NCI-H748 treated with DMSO at 0.1 percent for 48 hours (cell line): ENCODE measurements around the gene RGMB.
"Not testable (repeated sequence)": the region's sequence is repeated elsewhere in the genome, so short reads cannot be mapped to it uniquely, and the experiment has no call there.

Experiments used
- DNase-seq: peaks from one replicate; lab custom pipeline; 2025; lab: John Stamatoyannopoulos, UW

Gene RGMB, protein sequence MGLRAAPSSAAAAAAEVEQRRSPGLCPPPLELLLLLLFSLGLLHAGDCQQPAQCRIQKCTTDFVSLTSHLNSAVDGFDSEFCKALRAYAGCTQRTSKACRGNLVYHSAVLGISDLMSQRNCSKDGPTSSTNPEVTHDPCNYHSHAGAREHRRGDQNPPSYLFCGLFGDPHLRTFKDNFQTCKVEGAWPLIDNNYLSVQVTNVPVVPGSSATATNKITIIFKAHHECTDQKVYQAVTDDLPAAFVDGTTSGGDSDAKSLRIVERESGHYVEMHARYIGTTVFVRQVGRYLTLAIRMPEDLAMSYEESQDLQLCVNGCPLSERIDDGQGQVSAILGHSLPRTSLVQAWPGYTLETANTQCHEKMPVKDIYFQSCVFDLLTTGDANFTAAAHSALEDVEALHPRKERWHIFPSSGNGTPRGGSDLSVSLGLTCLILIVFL

DNA sequence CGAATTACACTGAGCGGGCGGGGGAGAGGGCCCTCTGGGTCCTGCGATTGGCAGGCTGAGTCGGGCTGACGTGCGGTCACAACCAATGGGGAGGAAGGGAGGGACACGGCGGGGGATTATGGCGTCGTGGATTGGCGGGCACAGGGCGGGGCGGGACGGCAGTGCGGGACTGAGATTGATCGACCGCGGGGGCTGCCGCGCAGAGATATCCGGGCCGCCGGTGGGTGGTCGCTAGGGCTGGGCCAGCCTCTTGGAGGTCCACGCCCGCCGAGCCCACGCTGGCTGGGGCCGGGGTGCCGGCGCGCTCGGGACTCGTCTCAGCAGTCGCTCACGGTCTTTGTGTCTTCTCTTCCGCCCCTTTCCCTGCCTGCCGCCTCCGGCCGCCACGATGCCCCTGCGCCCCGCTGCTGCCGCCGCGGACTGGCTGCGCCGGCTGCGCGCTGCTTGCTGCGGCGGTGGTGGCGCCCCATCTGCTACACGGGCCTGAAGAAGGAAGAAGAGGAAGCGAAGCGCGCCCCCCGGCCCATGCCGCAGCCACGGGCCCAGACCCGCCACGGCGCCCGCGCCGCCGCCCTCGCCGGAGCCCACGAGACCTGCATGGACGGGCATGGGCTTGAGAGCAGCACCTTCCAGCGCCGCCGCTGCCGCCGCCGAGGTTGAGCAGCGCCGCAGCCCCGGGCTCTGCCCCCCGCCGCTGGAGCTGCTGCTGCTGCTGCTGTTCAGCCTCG, at the start of gene RGMB:
Gene RGMB (plus strand): TSS at position 200 of the 728 bp plus-strand sequence. CDS start 408 bp downstream, at position 608.
- peak; percentile 94 for DNase-seq

DNA sequence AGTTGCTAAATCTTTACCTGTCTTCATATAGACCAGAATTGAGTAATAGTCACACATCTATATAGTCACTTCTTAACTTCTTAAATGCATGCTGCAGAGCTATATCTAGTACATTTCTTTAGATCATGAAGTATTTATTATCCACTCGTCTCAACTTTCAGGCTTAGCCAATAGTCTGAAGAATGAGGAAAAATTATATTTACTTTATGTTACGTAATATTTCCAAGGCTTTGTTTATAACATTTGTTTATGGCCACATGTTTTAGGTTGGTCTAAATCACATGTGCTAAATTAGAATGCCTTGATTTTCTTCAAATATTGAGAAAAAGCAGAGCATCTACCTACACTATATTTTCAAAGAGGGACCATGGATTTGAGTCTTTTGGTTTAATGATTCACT, 47.2 kb upstream of the RGMB start:
- DNase-seq, result no peak

DNA sequence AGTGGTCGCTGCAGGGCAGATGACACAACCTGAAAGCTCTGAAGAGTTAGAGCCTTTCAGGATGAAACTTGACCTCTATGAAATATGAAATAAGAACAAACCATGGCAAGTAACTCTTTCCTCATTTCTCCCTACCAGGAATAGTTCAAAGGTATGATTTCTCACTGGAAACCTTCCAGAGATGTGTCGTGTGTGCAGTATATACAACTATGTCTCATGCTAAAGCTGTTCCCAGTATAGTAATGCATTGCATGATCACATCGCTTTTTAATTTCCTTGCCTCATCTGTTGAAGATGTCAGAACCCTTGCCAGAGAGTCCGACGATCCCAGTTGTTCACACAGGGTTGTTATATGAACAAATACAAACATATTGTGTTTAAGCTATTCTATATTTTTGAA, 45.8 kb upstream of the RGMB start:
- no peak for DNase-seq

DNA sequence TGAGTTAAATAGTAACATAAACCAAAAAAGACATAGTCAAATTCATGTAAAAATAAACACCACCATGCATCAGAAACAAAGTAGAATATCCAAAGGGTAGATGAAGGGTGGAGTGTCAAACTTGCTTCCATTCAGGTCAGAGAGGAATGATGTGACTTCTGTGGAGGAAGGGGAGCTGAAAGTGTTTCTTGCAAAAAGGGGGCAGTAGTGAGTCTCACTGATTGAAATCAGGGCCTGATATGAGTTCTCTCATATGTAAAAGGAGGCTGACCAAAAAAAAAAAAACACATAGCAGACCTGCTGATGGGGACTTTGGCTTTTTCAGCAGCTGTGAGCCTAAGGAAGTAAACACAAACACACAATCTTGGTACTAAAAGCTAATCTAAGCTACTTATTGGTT, 38.8 kb upstream of the RGMB start:
- DNase-seq, result no peak

DNA sequence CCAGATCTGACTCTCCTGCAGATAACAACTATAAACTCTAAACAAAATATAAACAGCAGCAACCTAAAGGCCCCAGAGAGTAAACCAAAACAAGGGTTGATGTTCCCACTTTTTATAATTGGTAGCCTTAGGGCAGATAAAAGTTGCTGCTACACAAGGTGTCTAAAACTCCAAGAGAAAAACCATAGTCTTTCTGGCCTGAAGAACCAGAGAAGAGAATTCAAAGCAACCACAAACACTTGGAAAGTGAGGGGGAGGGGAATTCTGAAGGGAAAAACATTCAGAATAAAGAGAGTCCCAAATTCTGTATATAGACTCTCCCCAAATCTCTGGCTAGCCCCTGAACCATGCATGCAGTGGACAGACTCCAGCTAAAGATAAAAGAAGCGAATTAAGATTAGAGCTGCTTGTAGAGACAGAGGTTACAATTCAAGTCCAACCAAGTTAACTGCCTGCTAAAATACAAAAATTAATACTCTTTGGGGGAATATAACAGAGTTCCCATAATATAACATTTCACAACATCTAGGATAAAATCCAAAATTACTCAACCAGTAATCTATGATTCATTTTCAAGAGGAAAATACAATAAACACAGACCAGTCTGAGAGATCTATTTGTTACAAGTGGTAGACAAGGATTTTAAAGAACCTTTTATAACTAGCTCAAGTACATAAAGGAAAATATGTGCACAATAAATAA, 37.5 kb upstream of the RGMB start:
- DNase-seq, result no peak

DNA sequence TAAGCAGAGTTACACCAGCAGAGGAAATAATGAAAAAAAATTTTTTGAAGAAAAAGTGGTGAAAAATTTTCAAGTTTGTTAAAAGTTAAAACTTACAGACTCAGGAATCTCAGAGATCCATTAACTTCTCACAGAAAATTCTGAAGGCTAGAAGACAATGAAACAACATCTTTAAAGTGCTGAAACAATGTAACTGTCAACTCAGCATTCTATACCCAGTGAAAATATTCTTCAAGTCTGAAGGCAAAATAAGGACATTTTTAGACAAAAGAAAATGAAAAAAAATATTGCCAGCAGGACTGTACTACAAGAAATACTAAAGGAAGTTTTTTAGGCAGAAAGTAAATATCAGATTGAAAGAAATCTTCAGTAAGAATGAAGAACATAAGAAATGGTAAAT, 36.7 kb upstream of the RGMB start:
- DNase-seq, result no peak

DNA sequence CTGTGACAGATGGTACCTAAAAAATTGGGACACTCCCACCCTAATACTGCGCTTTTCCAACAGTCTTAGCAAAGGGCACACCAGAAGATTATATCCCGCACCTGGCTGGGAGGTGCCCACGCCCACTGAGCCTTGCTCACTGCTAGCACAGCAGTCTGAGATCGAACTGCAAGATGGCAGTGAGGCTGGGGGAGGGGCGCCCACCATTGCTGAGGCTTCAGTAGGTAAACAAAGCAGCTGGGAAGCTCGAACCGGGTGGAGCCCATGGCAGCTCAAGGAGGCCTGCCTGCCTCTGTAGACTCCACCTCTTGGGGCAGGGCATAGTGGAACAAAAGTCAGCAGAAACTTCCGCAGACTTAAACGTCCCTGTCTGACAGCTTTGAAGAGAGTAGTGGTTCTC, 36.0 kb upstream of the RGMB start:
- DNase-seq, result not testable (repeated sequence)

DNA sequence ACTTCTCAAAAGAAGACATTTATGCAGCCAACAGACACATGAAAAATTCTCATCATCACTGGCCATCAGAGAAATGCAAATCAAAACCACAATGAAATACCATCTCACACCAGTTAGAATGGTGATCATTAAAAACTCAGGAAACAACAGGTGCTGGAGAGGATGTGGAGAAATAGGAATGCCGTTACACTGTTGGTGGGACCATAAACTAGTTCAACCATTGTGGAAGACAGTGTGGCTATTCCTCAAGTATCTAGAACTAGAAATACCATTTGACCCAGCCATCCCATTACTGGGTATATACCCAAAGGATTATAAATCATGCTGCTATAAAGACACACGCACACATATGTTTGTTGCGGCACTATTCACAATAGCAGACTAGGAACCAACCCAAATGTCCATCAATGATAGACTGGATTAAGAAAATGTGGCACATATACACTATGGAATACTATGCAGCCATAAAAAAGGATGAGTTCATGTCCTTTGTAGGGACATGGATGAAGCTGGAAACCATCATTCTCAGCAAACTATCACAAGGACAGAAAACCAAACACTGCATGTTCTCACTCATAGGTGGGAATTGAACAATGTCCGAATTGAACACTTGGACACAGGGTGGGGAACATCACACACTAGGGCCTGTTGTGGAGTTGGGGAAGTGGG, 34.8 kb upstream of the RGMB start:
- DNase-seq, result not testable (repeated sequence)

DNA sequence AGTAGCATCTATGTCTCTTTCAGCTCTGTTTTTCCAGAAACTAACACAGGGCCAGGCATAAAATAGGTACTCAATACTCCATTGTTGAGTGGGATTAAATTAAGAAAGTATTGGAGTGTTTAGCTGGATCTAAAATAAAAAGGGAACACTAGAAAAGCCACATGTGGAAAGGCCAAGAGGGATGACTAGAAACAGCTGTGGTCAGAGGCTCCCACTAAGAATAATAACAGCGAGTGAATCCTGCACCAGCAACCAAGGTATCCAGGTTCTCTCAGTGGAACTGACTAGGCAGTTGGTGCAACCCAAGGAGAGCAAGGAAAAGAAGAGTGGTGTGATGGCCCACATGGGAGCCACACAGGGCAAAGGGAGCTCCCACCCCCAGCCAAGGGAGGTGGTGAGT, 31.5 kb upstream of the RGMB start:
- DNase-seq, result no peak

DNA sequence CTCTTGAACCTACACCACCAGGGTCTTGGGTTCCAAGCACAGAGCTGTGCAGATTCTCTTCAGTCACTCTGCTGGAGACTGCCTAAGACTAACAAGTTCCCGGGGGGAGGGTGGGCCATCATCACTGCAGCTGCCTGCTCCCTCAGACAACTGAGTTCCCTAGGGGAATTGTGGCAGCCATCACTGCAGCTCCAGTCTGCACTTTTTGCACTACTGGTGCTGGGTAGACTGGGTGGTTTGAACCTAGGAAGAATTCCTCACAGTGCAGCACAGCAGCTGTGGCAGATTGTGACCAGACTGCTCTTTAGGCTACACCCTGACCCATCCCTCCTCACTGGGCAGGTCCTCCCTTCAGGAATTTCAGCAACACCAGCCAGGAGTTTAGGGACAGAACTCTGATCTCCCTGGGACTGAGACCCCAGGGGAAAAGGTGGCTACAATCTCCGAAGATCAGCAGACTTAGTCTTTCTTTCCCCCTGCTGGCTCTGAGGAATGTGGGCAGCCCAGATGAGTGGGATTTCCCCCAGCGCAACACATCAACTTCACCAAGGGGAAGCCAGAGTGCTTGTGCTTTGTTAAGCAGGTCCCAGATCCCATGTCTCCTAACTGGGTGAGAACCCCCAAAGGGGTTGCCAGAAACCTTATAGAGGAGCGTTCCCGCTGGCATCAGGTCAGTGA, 30.9 kb upstream of the RGMB start:
- no peak for DNase-seq

DNA sequence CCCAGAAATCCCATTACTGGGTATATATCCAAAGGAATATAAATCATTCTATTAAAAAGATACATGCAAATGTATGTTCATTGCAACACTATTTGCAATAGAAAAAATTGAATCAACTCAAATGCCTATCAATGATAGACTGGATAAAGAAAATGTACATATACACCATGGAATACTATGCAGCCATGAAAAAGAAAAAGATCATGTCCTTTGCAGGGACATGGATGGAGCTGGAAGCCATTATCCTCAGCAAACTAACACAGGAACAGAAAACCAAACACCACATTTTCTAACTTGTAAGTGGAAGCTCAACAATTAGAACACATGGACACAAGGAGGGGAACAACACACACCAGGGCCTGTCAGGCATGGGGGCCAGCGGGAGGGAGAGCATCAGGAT, 25.2 kb upstream of the RGMB start:
- not testable (repeated sequence) for DNase-seq

DNA sequence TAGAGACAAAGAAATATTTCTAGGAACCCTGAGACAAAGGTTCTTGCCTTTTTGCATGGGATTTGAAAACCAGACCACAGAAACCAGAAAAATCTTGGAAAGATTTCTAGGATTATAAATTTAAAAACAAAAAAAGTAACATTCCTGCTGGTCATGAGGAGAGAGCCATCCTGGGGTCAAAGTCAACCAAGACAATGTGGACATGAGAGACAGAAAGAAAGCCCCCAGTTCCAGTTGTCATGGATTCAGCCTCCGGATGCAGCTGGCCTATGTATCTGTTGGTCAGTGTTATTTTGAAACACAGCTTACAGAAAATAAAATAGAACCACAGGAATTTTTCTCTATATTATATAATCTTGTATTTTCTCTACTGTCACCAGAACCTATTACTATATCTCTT, 24.4 kb upstream of the RGMB start:
- DNase-seq, result no peak

DNA sequence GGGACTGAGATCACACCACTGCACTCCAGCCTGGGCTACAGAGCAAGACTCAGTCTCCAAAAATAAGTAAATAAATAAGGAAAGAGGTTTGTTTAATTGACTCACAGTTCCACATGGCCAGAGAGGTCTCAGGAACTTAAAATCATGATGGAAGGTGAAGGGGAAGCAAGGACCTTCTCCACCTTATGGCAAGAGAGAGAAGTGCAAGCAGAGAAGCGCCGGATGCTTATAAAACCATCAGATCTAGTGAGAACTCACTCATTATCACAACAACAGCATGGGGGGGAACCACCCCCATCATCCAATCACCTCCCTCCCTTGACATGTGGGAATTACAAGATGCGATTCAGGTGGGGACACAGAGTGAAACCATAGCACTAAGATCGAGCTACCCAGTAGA, 22.8 kb upstream of the RGMB start:
- DNase-seq, result no peak

DNA sequence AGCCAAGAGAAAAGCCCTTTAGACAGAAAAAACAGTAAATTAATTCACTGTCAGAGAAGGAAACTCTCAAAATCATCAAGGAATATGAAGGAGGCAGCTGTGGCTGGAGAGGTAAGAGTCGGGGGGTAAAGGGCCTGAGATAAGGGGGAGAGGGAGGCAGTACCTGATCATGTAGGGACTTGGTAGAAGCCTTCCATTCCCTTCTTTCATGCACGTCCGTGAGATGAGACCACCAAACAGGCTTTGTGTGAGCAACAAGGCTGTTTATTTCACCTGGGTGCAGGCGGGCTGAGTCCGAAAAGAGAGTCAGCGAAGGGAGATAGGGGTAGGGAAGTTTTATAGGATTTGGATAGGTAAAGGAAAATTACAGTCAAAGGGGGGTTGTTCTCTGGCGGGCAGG, 21.1 kb upstream of the RGMB start:
- DNase-seq, result not testable (repeated sequence)

DNA sequence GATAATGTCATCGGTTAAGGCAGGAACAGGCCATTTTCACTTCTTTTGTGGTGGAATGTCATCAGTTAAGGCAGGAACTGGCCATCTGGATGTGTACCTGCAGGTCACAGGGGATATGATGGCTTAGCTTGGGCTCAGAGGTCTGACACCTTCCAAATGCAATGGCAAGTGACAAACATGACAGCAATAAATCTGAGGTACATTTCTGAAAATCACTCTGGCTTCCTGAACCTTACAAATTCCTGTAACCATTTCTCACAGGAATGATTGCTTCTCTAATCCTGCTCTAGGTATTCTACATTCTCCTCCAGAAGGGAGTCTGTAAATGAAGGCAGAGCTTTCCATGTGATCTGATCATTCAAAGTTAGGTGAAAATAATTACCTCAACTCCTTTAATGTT, 20.7 kb upstream of the RGMB start:
- DNase-seq, result not testable (repeated sequence)

DNA sequence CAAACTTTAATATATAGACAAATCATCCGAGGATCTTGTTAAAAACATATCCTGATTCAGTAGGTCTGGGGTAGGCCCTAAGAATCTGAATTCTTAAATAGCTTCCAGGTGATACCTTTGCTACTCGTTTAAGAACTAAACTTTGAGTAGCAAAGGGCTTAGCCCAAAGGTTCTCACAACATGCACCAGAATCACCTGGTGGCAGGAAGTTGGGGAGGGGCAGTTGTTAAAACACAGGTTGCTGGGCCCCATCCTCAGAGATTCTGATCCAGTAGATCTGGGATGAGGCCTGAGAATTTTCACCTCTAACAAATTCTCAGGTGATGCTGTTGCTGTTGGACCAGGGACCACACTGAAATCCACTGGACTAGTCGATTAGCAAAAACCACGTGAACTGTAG, 20.0 kb upstream of the RGMB start:
- no peak for DNase-seq

DNA sequence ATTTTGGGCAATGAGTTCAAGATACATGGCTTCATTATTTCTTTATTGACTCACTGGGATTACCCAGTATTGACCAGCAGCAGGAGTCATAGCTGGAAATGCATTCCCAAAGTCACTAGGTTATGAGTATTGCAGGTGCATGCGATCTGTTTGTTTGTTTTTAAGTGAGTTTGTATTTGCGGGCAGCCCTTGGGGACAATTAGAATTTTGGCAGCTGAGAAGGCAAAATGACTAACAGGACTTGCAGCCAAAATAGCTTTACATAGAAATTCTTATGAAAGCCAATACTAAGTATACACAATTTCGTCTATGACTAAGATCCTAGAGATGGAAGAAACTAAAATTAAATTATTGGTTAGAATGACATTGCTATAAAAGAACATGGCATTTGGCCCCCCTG, 18.1 kb upstream of the RGMB start:
- no peak for DNase-seq

DNA sequence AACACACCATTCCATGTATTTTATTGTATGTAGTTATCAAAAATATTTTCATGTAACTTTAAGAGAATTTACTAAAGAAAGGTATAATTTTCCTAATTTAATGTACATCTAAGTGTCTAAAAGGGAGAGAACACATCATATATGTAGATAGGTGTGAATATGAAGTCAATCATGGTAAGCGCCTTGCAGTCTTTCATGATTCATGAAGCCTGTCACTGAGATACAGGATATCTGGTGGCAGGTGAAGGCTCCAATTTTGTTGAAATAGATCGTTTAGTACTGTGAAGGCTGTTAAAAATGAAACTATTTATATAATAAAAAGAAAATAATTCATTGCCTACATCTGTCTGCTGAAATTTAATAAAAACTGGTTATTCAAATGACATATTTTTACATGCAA, 15.5 kb upstream of the RGMB start:
- DNase-seq, result no peak

DNA sequence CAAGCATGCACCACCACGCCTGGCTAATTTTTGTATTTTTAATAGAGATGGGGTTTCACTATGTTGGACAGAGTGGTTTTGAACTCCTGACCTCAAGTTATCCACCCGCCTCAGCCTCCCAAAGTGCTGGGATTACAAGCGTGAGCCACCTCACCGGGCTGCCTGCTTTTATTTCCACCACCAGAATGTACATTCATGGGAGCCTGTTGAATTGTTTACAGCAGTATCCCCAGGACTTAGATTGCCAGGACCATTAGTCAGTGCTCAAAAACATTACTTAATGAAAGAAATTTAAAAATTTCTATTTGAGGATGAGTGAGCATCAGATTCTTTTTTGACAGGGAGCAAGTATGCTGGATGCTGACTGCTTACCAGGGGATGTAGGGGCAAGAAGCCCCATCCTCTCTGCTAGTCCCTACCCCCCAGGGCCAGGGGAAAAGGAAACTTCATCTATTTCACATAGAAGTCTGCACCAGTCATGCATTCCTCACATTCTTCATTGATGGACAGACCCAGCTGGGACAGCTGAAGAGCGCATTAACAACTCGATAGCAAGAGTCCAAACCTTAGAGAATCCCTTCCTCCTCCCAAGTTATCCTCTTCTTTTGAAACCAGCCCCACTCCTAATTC, 10.3 kb upstream of the RGMB start:
- DNase-seq, result no peak

DNA sequence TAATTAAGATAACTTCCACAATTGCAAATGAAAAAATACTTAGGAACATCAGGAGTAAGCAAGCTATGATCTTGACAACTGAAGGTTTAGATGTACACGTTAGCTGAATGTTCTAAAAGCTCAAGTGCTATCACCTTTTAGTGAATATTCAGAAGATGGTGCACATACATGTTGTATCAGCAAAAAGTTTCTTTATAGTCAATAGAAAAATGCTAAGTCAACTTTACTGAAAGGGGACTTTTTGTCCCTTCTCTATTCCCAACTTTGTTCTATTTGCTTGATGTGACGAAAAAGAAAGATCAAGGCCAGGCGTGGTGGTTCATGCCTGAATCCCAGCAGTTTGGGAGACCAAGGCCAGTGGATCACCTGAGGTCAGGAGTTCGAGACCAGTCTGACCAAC, 7.6 kb upstream of the RGMB start:
- DNase-seq, result no peak

DNA sequence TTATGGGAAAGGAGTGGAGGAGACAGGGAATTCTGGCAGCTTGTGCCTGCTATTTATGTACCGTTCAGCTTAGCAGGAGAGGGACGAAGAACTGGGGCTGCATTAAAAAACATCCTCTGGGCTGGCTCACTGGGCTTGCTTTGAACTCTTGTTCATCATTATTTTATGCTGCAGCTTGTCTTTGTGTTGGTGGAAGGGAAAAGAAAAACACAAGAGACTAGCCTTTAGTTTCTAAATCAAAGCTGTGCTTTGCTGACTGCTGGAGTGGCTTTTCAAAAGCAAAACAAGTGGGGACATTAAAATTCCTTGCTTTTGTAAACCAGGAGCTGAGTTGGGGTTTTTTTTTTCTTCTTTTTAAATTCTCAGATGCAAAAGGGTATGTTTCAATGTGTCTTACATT, 5.9 kb upstream of the RGMB start:
- DNase-seq, result no peak
